IPS-18c (cell line): Measurements from ENCODE around the gene MRGPRD.

Experiments
- H3K4me3 ChIP-seq: 2 replicates; pipeline ENCODE4 v1.7.0; 2013; ENCODE audit warnings: low read depth, mild to moderate bottlenecking, low read length, moderate library complexity; ENCODE audit not compliant: insufficient read depth
- H3K9me3 ChIP-seq: one replicate; pipeline ENCODE4 v1.6.1; 2013; ENCODE audit warnings: mild to moderate bottlenecking, low read length, moderate library complexity; ENCODE audit not compliant: control insufficient read depth, insufficient read depth

MRGPRD gene

GRCh38 chr11:68999093-68999747 is 18.4 kb upstream of the MRGPRD start:
- peaks cover 2% of the 10 kb centered on the region for H3K9me3 ChIP-seq
- H3K4me3 ChIP-seq = no peak overlapping the region

- peaks cover 4% of the 10 kb centered on the region for H3K9me3 ChIP-seq
- no peak overlapping the region for H3K4me3 ChIP-seq
Observed at GRCh38 chr11:68998390-68998911, 17.7 kb upstream of the MRGPRD start.

- Histone ChIP-seq H3K9me3 (peaks cover 4% of the 10 kb centered on the region), H3K4me3 (no peak overlapping the region)
Observed at GRCh38 chr11:68997995-68998348, 17.2 kb upstream of the MRGPRD start.

GRCh38 chr11:68997124-68997994 is 16.6 kb upstream of the MRGPRD start:
- no peak overlapping the region for H3K4me3 ChIP-seq
- peaks cover 4% of the 10 kb centered on the region for H3K9me3 ChIP-seq

GRCh38 chr11:68996376-68997123 is 15.8 kb upstream of the MRGPRD start:
- no peak overlapping the region for H3K4me3 ChIP-seq
- H3K9me3 ChIP-seq = peaks cover 4% of the 10 kb centered on the region

GRCh38 chr11:68994894-68995285 is 14.1 kb upstream of the MRGPRD start:
- peaks cover 4% of the 10 kb centered on the region for H3K9me3 ChIP-seq

GRCh38 chr11:68994161-68994893 is 13.5 kb upstream of the MRGPRD start:
- Histone ChIP-seq H3K9me3 (peaks cover 4% of the 10 kb centered on the region), H3K4me3 (no peak overlapping the region)

More at GRCh38 chr11:68994894-68995285, 14.1 kb upstream of the MRGPRD start:
- H3K4me3 ChIP-seq = no peak overlapping the region

GRCh38 chr11:68993546-68993945 is 12.8 kb upstream of the MRGPRD start:
- Histone ChIP-seq H3K4me3 (no peak overlapping the region), H3K9me3 (peaks cover 4% of the 10 kb centered on the region)

- peaks cover 4% of the 10 kb centered on the region for H3K9me3 ChIP-seq
- H3K4me3 ChIP-seq = no peak overlapping the region
Observed at GRCh38 chr11:68992743-68993255, 12.0 kb upstream of the MRGPRD start.

GRCh38 chr11:68990995-68991780 is 10.4 kb upstream of the MRGPRD start:
- Histone ChIP-seq H3K9me3 (peaks cover 4% of the 10 kb centered on the region), H3K4me3 (no peak overlapping the region)

- H3K9me3 ChIP-seq = peaks cover 4% of the 10 kb centered on the region
- no peak overlapping the region for H3K4me3 ChIP-seq
Observed at GRCh38 chr11:68989936-68990606, 9.3 kb upstream of the MRGPRD start.

GRCh38 chr11:68988491-68988890 is 7.7 kb upstream of the MRGPRD start:
- Histone ChIP-seq H3K4me3 (no peak overlapping the region), H3K9me3 (no peaks in the 10 kb centered on the region)

- H3K4me3 ChIP-seq = no peak overlapping the region
- no peaks in the 10 kb centered on the region for H3K9me3 ChIP-seq
Observed at GRCh38 chr11:68987211-68987610, 6.4 kb upstream of the MRGPRD start.

- no peaks in the 10 kb centered on the region for H3K9me3 ChIP-seq
- H3K4me3 ChIP-seq = no peak overlapping the region
Observed at GRCh38 chr11:68983801-68984200, 3.0 kb upstream of the MRGPRD start.

GRCh38 chr11:68982134-68982533 is 1.3 kb upstream of the MRGPRD start:
- no peaks in the 10 kb centered on the region for H3K9me3 ChIP-seq
- no peak overlapping the region for H3K4me3 ChIP-seq
